Measurements from ENCODE around the gene ZNF511.

DNA sequence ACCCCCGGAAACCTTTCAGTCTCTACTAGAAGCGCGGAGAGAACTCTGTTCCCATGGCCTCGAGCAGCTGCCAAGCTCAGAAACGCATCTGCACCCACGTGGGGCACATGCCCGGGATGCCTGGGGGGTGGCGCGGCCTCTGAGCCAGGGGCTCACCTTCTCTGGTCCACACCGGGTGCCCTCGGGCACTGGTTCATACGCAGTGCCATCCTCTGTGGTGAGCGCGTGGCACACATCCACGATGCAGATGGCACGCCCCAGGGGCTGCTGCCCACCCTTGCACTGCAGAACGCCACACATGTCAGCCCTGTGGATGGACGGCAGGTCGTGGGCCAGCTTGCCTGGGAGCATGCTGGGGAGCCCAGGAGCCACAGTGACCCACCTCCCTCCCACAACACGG lies 38.5 kb upstream of the ZNF511 start:
- no peak for TF ChIP-seq CTCF (IDR thresholded peaks at IDR 0.05)
- TF ChIP-seq EZH2 (IDR thresholded peaks at IDR 0.05; ENCODE audit: borderline replicate concordance, insufficient read depth, low read depth, low read length, poor library complexity, severe bottlenecking) = no peak
